GM06990 (cell line): ENCODE results near the gene NOD1.

Experiments used
- DNase-seq: peaks from one replicate; pipeline ENCODE4 v3.0.0-alpha.2; 2011; ENCODE audit not compliant: insufficient read length; ENCODE audit errors: extremely low read depth
- H3K27me3 ChIP-seq: replicated peaks from 2 replicates; pipeline ENCODE4 v1.6.0; 2011; ENCODE audit warnings: low read length; ENCODE audit not compliant: control insufficient read depth, insufficient read depth
- H3K36me3 ChIP-seq: 2 replicates; pipeline ENCODE4 v1.5.1; 2011; ENCODE audit warnings: low read length; ENCODE audit not compliant: control insufficient read depth, insufficient read depth
- H3K4me3 ChIP-seq: replicated peaks from 2 replicates; pipeline ENCODE4 v1.5.1; 2011; ENCODE audit warnings: low read depth, mild to moderate bottlenecking, control low read depth, low read length
- TF ChIP-seq, protein P1 (sequence below): IDR thresholded peaks from 2 replicates; pipeline ENCODE4 v1.5.1; 2011; ENCODE audit warnings: low read length, control low read depth, mild to moderate bottlenecking, inconsistent platforms; ENCODE audit not compliant: insufficient read depth, poor library complexity, severe bottlenecking

NOD1 gene

GRCh38 chr7:30379741-30380140 is 98.8 kb downstream of the NOD1 start:
- no peak overlapping the region for H3K4me3 ChIP-seq
- H3K27me3 ChIP-seq = no peaks in the 10 kb centered on the region
- no peak for DNase-seq
- H3K36me3 ChIP-seq = no peaks in the 10 kb centered on the region
- TF ChIP-seq, protein P1, sequence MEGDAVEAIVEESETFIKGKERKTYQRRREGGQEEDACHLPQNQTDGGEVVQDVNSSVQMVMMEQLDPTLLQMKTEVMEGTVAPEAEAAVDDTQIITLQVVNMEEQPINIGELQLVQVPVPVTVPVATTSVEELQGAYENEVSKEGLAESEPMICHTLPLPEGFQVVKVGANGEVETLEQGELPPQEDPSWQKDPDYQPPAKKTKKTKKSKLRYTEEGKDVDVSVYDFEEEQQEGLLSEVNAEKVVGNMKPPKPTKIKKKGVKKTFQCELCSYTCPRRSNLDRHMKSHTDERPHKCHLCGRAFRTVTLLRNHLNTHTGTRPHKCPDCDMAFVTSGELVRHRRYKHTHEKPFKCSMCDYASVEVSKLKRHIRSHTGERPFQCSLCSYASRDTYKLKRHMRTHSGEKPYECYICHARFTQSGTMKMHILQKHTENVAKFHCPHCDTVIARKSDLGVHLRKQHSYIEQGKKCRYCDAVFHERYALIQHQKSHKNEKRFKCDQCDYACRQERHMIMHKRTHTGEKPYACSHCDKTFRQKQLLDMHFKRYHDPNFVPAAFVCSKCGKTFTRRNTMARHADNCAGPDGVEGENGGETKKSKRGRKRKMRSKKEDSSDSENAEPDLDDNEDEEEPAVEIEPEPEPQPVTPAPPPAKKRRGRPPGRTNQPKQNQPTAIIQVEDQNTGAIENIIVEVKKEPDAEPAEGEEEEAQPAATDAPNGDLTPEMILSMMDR = no peak

- TF ChIP-seq, protein P1 = no peak
- H3K27me3 ChIP-seq = no peaks in the 10 kb centered on the region
- no peak for DNase-seq
- no peaks in the 10 kb centered on the region for H3K36me3 ChIP-seq
- no peak overlapping the region for H3K4me3 ChIP-seq
Measured at GRCh38 chr7:30379131-30379530, 99.5 kb downstream of the NOD1 start.

DNA sequence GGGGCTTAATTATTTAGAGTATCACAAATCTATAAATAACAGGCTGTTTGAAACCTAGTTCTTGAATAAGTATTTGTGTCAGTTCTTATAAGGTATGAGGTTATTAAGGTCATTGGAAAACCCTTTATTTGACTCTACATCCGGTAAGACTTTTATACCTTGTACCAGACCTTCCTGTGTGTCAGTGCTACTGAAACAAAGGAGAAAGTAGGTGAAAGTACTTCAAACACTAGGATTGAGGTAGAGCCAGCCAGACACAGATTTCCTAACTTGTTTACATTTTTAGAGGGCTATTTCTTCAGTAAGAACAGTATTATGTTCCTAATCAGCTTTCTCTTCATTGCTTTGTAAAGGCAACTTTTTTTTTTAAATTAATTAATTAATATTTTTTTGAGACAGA is 100.3 kb downstream of the NOD1 start:
- TF ChIP-seq, protein P1 = no peak
- DNase-seq = no peak
- Histone ChIP-seq H3K27me3 (no peaks in the 10 kb centered on the region), H3K4me3 (no peak overlapping the region), H3K36me3 (no peaks in the 10 kb centered on the region)
